Measurements from ENCODE around the gene CD151.
A peak's percentile ranks its signal among the peaks of the same experiment; 100 is the strongest.

CD151 gene

DNA sequence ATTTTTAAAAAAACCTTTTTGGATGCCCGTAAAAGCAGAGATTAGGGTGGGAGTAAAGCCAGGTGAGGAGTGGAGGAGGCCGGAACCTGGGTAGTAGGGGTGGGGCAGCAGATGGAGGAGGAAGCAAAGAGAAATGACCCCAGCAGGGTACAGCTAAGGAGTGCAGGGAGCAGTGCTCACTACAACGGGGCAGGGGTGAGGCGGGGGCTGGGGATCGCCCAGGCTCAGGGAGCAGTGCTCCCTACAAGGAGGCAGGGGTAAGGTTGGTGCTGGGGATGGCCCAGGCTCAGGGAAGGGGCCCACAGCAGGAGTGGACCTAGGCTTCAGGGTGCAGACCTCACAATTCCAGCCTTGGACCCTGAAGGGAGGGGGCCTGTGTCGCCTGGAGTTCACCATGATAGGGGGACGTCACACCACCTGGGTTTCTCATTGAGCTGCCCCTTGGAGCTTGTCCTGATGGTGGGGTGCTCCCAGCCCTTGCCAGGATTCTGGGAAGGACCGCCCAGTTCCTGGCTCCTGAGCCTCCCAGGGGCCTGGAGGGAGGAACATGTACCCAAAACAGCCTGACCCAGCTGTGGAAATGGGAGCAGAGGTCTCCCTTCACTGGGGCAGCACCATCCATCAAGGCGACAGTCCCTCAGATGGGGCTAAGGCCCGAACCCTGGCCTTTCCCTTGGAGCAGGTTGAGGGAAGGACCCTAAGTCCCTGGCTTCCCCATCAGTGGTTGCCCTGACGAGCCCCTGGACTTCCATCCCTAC is 16.9 kb upstream of the CD151 start:
- no peak for DNase-seq

DNA sequence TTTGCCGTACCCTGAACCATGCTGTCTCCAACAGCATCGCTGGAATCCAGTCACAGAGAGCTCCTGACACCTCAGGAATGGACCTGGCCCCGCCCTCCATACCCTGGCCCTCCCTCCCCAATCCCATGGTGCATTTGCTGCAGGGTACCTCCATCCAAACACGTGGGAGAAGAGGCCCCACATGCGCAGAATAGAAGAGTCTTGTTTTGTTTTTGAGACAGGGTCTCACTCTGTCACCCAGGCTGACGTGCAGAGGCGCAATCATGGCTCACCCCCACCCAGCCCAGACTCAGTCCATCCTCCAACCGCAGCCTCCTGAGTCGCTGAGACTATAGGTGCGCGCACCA is 16.3 kb upstream of the CD151 start:
- DNase-seq, result no peak

DNA sequence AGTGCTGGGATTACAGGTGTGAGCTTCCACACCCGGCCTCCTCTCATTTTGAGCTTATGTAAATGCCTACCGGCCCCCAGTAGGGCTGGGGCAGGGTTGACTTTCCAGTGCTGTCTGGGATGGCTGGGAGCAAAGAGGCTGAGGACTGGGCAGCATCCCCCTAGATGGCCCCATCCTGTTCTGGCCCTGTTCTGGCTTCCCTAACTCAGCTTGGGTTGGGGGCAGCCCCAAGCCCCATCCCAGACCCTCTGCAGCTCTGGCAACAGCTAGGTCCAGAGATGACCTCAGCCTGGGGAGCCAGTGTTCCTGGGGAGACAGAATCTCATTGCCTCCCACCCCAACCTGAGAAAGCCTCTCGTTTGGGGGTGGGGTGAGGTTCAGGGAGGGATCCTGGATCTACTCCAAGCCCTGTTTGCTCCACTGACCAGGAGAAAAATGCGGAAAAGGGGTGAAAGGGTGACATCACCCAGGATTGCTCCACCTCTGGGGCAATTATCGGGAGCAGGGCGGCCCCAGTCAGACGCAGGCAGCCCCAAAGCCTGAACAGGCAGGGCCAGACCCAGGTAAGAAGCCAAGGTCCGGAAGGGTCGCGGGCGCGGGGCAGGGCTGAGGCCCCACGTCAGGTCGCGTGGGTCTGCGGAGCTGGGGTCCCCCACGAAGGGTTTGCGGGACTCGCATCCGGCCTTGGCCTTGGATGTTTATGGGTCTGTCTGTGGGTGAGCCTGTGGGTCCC is 14.2 kb upstream of the CD151 start, which contains the start of gene PNPLA2:
TSS of gene PNPLA2 (plus strand) at position 519 of the 733 bp plus-strand sequence. CDS start 805 bp downstream, outside the sequence.
- no peak for DNase-seq

DNA sequence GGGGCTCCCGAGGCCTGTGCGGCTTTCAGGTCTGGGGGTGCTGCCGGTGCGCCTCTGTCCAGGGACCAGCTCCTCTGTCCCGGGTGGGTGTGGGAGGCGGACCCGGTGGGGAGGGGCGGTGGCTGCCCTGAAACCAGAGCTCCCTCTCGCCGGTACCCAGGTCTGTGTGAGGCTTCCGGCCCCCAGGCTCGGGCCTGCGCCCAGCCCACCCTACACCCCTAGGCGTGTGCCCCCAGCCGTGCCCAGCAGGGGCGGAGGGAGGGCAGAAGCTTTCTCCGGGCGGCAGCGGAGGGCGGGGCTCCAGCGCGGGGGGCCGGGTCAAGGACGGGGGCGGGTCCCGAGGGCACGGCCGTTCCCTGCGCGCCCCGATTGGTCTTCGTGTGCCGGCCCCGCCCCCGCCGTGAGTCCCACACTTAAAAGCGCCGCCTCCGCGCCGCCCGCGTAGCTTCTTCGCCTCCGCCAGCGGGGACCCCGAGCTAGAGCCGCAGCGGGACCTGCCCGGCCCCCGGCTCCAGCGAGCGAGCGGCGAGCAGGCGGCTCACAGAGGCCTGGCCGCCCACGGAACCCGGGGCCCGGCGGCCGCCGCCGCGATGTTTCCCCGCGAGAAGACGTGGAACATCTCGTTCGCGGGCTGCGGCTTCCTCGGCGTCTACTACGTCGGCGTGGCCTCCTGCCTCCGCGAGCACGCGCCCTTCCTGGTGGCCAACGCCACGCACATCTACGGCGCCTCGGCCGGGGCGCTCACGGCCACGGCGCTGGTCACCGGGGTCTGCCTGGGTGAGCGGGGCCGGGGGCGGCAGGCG is 13.4 kb upstream of the CD151 start:
- DNase-seq, result peak; percentile 88

DNA sequence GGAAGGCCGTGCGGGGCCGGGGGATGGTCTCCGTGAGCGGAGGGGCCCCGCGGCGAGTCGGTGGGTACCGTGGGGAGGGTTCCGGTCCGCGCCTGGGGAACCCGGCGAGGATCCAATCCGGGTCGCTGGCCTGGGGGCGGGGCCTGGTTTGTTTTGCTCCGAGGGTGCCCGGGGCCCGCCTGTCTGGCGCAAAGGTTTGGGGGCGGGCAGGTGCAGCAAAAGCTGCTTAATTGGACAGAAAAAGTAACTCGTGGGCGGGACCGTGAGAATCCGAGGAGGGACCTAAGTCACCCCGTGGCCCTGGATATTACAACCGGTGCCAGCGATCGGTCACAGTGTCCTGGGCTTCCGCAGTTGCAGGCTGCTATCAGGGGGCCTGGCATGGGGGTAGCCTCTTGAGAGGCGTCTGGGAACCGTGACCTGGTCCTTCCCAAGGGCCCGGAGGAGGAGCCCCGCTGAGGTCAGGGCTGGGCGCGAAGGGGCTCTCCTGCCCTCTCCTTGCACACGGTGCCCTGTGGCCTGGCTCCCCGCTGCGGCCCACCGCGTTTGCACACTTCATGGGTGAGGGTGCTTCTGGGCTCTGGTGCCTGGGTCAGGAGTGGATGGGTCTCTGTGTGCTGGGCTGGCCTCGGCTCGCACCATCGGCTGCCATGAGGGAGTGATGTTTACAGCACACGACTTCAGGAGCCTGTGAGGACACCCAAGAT is 12.7 kb upstream of the CD151 start:
- DNase-seq, result peak; percentile 82

DNA sequence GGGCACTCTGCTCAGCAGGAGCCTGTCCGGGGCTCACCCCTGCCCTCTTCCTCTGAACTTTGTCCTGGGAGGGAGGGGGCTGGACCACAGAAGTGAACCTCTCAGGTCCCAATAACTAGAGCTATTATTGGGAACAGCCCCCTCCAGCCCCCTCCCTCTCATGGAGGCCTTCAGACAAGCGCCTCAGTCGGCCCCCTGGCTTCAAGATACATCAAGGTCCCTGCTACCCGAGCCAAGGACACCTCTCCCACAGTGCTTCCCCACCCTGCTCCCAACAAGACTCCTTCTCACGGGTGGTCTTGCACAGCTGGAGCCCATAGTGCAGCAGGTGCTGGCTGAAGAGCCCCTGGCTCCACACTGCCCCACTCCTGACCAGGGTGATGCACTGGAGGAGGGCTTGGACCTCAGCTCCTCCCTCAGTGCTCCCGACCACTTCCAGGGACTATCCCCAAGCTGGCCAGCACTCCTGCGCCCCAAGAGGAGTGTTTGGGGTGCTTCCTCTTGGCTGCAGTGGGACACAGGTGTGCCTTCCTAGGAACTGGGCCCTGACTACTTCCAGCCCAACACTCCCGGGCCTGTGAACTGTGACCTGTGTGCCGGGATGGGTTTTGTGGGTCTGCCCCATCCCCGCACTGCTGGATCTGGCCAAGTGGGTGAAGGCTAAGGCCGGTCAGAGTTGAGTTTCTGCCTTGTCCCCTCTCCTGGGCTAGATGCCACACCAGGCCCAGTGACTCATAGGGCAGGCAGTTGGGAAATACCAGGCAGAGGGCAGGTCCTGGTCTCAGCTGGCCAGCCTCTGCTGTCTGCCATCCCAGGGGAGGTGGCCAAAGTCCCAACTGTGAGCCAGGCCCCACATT is 11.9 kb upstream of the CD151 start:
- DNase-seq, result no peak

DNA sequence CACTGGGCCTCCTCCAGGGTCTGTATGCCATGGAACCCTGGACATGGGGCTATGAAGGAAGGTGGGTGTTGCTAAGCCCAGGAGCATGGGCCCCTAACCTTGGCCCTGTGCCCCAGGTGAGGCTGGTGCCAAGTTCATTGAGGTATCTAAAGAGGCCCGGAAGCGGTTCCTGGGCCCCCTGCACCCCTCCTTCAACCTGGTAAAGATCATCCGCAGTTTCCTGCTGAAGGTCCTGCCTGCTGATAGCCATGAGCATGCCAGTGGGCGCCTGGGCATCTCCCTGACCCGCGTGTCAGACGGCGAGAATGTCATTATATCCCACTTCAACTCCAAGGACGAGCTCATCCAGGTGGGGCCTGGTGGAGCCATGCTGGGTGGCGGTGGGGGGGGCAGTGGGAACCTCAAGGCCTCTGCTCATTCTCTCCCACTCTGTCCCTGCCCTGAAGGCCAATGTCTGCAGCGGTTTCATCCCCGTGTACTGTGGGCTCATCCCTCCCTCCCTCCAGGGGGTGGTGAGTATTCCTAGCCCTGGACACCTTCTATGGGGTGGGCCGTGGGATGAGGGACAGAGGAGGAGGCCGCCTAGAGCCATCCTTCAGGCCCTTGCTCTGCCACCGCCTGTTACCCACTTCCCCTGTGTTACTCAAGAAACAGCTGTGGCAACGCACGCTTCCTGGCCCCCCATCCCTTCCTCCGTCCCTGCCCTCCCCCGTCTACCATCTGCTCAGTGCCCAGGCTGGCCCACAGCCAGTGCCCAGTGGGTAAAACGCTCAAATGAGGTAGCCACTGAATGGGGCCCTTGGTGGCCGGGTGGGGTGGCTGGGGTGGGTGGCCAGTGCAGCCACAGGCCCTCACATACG is 11.0 kb upstream of the CD151 start:
- DNase-seq, result no peak

DNA sequence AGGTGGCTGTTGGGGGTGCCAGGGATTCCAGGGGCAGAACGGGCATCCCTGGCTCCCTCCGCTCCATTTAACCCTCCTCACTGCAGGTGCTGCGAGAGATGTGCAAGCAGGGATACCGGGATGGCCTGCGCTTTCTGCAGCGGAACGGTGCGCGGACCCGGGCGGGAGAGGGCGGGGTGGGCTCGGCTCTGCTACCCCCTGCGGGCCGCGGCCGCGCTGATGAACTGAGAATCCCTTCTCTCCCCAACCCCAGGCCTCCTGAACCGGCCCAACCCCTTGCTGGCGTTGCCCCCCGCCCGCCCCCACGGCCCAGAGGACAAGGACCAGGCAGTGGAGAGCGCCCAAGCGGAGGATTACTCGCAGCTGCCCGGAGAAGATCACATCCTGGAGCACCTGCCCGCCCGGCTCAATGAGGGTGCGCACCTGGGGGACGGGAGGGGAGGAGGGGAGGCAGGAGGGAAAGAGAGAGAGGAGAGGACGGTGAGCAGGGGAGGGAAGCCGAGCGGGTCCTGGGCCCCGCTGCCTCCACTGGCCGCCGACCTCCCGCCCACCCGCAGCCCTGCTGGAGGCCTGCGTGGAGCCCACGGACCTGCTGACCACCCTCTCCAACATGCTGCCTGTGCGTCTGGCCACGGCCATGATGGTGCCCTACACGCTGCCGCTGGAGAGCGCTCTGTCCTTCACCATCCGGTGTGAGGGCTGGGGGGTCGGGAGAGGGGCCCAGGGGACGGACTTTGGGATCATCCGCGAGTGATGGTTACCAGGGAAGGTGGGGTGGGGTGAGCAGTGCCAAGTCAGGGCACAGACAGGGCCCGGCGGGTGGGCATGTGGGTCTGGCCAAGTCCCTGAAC is 9.1 kb upstream of the CD151 start:
- no peak for DNase-seq

DNA sequence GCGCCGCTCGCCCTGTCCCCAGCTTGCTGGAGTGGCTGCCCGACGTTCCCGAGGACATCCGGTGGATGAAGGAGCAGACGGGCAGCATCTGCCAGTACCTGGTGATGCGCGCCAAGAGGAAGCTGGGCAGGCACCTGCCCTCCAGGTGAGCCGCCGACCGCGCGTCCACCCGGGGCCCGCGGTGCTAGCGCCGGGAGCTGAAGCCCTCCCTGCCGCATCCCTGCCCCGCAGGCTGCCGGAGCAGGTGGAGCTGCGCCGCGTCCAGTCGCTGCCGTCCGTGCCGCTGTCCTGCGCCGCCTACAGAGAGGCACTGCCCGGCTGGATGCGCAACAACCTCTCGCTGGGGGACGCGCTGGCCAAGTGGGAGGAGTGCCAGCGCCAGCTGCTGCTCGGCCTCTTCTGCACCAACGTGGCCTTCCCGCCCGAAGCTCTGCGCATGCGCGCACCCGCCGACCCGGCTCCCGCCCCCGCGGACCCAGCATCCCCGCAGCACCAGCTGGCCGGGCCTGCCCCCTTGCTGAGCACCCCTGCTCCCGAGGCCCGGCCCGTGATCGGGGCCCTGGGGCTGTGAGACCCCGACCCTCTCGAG is 8.4 kb upstream of the CD151 start:
- DNase-seq, result no peak

DNA sequence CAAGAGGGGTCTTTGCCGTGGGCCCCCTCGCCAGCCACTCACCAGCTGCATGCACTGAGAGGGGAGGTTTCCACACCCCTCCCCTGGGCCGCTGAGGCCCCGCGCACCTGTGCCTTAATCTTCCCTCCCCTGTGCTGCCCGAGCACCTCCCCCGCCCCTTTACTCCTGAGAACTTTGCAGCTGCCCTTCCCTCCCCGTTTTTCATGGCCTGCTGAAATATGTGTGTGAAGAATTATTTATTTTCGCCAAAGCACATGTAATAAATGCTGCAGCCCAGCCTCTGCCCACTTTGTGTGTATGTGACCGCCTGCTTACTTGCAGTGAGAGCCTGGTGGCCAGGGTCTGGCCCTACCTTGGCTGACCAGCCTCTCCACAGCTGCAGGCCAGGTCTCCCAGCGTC is 7.8 kb upstream of the CD151 start:
- no peak for DNase-seq

DNA sequence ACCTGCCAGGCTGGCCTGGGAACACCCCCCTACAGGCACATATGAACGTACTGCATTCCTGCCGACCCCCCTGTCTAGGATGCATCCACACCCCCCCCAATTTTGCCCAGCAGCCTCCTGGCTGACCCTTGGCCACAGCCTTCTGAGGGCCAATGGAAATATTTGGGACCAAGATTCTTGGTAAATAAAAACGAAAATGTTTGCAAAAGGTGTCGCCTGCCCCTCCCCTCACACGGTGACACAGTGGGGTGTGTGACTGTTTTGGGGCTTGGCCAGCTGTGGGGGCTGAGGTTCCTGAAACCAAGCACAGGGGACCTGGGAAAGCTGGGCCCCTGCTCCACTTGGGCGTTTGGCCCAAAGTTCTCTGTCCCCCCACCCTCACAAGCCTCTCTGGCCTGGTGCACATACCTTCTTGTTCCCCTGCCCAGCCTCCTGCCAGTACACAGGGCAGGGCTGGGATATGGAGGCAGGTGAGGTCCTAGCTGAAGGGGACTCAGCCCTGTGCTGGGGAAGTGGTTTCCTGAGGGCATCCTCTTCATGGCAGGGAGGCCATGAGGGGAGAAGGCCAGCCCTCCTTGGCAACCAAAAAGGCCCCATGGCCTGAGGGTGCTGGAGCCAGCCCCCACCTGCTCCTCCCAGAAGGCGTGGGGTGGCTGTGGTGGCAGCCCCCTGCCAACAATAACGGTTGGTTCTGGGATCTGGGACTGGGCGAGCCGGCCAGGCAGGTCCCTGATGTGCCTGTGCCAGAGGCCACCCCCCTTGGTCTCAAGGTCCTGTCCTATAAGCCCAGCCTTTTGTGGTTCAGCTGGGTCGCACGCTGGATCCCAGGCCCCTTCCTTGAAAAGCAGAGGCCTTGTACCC is 7.2 kb upstream of the CD151 start:
- no peak for DNase-seq

DNA sequence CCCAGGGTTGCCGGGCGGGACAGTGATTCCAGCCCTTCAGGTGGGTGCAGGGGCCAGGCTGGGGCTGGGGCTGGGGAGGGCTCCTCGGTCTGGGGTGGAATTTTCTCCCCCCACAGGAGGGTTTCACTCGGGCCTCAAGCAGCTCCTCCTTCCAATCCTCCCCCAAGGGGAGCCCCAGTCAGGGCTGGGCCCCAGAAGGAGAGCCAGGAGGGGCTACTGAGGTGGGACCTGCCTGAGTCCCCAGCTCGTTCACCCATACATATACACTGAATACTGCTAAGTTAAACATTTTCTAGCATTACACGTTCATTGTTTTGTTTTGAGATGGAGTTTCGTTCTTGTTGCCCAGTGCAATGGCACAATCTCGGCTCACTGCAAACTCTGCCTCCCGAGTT is 6.5 kb upstream of the CD151 start:
- DNase-seq, result no peak

DNA sequence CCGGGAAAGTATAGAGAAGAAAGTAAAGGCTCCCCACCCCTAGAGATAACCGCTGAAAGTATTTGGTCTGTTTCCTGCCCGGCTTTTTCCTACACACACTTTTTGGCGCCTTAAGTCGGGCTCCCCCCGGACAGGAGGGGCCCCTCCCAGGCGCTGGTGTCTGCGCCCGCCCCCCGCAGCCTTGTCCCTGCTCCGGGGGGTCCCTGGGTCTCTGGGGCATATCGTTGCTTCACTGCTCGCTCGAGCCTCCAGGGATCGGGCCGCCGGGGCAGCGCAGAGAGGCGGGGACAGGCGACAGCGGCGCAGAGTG is 6.0 kb upstream of the CD151 start:
- DNase-seq, result no peak

DNA sequence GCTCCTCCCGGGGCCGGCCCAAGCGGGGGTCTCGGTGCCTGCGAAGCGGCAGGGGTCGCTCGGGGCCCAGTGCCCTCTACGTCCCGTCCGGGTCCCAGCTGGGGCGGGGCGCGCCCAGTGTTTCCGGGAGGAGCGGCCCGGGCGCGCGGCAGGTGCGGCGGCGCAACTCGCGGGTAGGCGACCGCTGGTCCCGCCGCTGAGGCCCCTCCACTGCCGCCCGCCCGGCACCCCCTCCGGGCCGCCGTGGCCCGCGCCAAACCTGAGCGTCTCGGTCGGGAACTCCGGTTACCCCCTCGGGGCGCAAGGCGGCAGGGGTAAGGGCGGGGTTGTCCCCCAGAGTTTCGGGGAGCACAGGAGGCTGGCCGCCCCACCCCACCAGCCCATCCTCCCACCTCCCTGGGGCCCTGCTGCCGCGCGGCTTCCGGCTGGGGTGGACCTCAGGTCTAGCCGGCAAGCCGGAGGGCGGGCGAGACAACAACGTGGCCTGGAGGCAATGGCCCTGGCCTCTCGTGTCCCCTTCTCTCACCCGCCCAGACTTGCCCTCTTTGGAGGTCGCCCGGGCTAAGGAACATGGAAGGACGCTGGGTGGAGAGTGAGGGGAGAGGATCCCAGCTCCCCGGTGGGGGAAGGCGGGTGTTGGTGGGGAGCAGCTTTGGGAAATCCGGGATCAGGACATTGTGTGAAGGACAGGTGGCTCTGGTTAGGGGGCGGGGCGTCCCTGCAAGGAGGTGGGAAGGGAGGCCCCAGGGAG is 5.4 kb upstream of the CD151 start:
- DNase-seq, result no peak

DNA sequence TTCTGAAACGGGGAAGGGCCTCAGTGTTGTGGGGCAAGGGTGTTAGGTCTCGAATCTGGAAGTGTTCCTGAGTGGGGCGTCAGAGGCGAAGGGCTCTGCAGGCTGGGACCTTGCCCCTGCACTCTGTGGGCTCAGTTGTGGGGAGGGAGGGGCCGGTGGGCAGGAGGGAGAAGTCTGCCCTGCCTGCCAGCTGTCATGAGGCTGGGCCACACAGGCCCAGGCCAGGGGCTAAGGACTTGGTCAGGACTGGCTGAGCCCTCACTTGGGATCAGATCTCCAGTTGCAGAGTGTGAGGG is 4.9 kb upstream of the CD151 start, which contains the start of gene CRACR2B:
TSS of gene CRACR2B (plus strand) at position 23 of the 296 bp plus-strand sequence. CDS start 689 bp downstream, outside the sequence.
- DNase-seq, result no peak

DNA sequence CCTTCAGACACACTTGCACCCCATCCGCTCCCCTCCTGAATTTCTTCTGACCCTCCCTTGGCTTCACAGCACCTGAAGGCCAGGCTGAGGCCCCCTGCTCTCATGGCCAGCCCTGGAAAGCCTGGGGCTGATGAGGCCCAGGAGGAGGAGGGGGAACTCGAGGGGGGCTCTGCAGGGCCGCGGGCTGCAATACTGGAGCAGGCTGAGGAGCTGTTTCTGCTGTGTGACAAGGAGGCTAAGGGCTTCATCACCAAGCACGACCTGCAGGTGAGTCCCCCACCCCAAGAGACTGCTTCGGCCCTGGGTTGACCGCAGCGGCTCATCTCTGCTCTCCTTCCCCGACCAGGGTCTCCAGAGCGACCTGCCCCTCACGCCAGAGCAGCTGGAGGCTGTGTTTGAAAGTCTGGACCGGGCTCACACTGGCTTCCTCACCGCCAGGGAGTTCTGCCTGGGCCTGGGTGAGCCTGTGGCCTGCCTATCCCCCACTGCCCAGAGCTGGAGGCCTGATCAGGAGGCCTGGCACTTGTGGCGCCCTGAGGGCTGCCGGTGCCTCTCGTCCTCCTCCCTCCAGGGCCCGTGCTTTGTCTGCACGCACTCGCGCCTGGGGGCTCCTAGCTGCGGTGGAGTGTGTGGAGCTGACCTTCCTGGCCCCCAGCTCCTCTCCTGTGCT is 4.1 kb upstream of the CD151 start:
- no peak for DNase-seq

DNA sequence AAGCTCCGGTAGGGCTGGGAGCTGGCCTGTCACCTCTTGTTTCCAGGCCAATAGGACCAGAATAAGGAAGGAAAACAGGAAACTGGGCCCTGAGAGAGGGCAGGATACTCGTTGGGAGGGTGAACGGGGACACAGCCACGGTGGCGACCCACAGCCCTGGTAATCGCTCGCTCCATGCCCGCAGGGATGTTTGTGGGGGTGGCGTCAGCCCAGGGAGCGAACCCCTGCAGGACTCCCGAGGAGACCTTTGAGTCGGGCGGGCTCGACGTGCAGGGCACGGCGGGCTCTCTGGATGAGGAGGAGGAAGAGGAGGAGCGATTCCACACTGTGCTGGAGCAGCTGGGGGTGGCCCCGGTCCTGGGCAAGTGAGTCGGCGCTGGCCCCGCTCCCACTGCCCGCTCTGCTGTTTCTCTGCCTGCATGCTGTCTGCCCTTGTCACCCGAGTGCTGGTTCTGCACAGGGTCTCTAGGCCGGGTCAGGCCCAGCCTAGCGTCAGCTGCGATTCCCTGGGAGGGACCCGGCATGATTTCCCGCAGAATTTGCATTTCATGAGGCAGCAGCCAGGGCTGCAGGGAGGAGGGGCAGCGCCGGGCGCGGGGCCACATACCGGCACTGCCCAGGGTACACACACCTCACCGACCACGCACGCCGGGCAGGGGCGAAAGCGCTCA is 3.4 kb upstream of the CD151 start:
- no peak for DNase-seq
